Body of pancreas (tissue), 4 donors: ENCODE measurements around the gene USHBP1. TPM values are rescaled to one million over a fixed set of nuclear protein-coding genes. Genes with fewer than 3 reads are reported as not detected.
"Not testable (repeated sequence)": the region's sequence is repeated elsewhere in the genome, so short reads cannot be mapped to it uniquely, and the experiment has no call there.

Experiments
- ATAC-seq: fragments of 150-250 bp; one replicate; pipeline ENCODE4 v1.9.1; 2016
- DNase-seq, 4 donors: peaks; one replicate each; pipeline ENCODE4 v3.0.0-alpha.2; 2019
- H3K27ac ChIP-seq, 4 donors: fragments of 200-600 bp; sonication (generic); 1 replicate in 3 of 4; 2 replicates in 1 of 4; pipeline versions ENCODE4 v1.5.1 to v1.6.1; 2016 to 2019; ENCODE audit warnings: mild to moderate bottlenecking in 1 of 4, mixed read lengths in 1 of 4, moderate library complexity in 1 of 4
- H3K27me3 ChIP-seq, 2 donors: fragments of 200-600 bp; sonication (generic); one replicate each; pipeline ENCODE4 v1.6.0; 2016; ENCODE audit warnings: mild to moderate bottlenecking in 1 of 2
- H3K36me3 ChIP-seq, 2 donors: fragments of 200-600 bp; sonication (generic); replicated peaks in 1 of 2; 2 replicates each; pipeline ENCODE4 v1.5.1; 2016; ENCODE audit warnings: low read depth in 2 of 2; ENCODE audit not compliant: insufficient read depth in 1 of 2
- H3K4me1 ChIP-seq: fragments of 200-600 bp; sonication (generic); one replicate; pipeline ENCODE4 v1.6.0; 2016
- H3K4me3 ChIP-seq, 2 donors: fragments of 200-600 bp; sonication (generic); 1 replicate in 1 of 2; 2 replicates in 1 of 2; pipeline ENCODE4 v1.5.1; 2016 to 2019
- H3K9me3 ChIP-seq, 3 donors: fragments of 200-600 bp; sonication (generic); 1 replicate in 2 of 3; 2 replicates in 1 of 3; pipeline ENCODE4 v1.5.1; 2016
- POLR2A ChIP-seq, 3 donors: fragments of 450-650 bp; IDR thresholded peaks; one replicate each; pipeline ENCODE4 v1.6.1; 2016; ENCODE audit warnings: antibody characterized with exemption in 3 of 3, mild to moderate bottlenecking in 2 of 3
- WGBS, 2 donors: methylation state at CpG; one replicate each; pipeline ENCODE4 v1.1.5; 2017; 5-methylcytosine and 5-hydroxymethylcytosine counted together
- intact Hi-C: fragments of 100-400 bp; cut with DNase I; formaldehyde crosslinking; loops from one replicate; pipeline ENCODE4 v1.15.1; 2023
- total RNA-seq, 2 donors: library from RNA; depleted of rRNA; stranded (reverse); fragments of >200 nt; gene quantifications; one replicate each; pipeline ENCODE4 v1.1.0, GENCODE V29; 2016
- TF ChIP-seq, protein P1 (sequence below), 7 experiments: fragments of 450-650 bp in 4 of 7; fragments of 200-600 bp in 3 of 7; sonication (generic) in 3 of 7; IDR thresholded peaks; one replicate each; pipeline ENCODE4 v1.5.1; 2016 to 2019; ENCODE audit warnings: antibody characterized with exemption in 7 of 7

Gene USHBP1
- total RNA-seq, 2 donors from 2014 or later: 9.2 to 10.4 TPM

- Histone ChIP-seq H3K4me1 (no peaks in the 10 kb centered on the region), H3K4me3 (no peak overlapping the region), H3K27ac (no peak overlapping the region), H3K9me3 (no peaks in the 10 kb centered on the region), H3K36me3 (no peaks in the 10 kb centered on the region), H3K27me3 (no peaks in the 10 kb centered on the region)
- intact Hi-C loops: no loop called here
- 78 to 84% methylated on average over 3 to 4 of the region's 4 CpGs for WGBS, 2 donors
- TF ChIP-seq, protein P1, sequence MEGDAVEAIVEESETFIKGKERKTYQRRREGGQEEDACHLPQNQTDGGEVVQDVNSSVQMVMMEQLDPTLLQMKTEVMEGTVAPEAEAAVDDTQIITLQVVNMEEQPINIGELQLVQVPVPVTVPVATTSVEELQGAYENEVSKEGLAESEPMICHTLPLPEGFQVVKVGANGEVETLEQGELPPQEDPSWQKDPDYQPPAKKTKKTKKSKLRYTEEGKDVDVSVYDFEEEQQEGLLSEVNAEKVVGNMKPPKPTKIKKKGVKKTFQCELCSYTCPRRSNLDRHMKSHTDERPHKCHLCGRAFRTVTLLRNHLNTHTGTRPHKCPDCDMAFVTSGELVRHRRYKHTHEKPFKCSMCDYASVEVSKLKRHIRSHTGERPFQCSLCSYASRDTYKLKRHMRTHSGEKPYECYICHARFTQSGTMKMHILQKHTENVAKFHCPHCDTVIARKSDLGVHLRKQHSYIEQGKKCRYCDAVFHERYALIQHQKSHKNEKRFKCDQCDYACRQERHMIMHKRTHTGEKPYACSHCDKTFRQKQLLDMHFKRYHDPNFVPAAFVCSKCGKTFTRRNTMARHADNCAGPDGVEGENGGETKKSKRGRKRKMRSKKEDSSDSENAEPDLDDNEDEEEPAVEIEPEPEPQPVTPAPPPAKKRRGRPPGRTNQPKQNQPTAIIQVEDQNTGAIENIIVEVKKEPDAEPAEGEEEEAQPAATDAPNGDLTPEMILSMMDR (IDR thresholded peaks at IDR 0.05): no peak
- no peak for TF ChIP-seq POLR2A (IDR thresholded peaks at IDR 0.05)
- DNase-seq: no peak
- no peak for ATAC-seq
Measured at GRCh38 chr19:17296273-17296672, 31.7 kb upstream of the USHBP1 start.

- H3K9me3 ChIP-seq, H3K36me3 ChIP-seq, H3K4me1 ChIP-seq, H3K27ac ChIP-seq, H3K4me3 ChIP-seq, intact Hi-C loops, H3K27me3 ChIP-seq, ATAC-seq, DNase-seq: not testable (repeated sequence)
- 96% methylated on average over 4 to 6 of the region's 6 CpGs for WGBS, 2 donors
Measured at GRCh38 chr19:17295551-17295950, 31.0 kb upstream of the USHBP1 start.

GRCh38 chr19:17294051-17294891, 29.7 kb upstream of the USHBP1 start:
- Histone ChIP-seq H3K27ac (no peak overlapping the region), H3K9me3 (no peaks in the 10 kb centered on the region), H3K4me1 (no peaks in the 10 kb centered on the region), H3K4me3 (no peak overlapping the region), H3K36me3 (no peaks in the 10 kb centered on the region), H3K27me3 (no peaks in the 10 kb centered on the region)
- intact Hi-C loops: no loop called here
- no peak for TF ChIP-seq POLR2A (IDR thresholded peaks at IDR 0.05)
- TF ChIP-seq, protein P1 (IDR thresholded peaks at IDR 0.05): no peak
- ATAC-seq (no peak), DNase-seq (peak in 1 of 4 donors; percentile 37)
- WGBS, 2 donors: 80 to 96% methylated on average over 19 to 47 of the region's 48 CpGs

- no peaks in the 10 kb centered on the region for H3K4me1 ChIP-seq
- DNase-seq: no peak
- no peaks in the 10 kb centered on the region for H3K27me3 ChIP-seq
- H3K36me3 ChIP-seq: no peaks in the 10 kb centered on the region
- intact Hi-C loops: no loop called here
- ATAC-seq: no peak
- H3K27ac ChIP-seq: no peak overlapping the region
- no peak overlapping the region for H3K4me3 ChIP-seq
- TF ChIP-seq, protein P1 (IDR thresholded peaks at IDR 0.05): no peak
- no peak for TF ChIP-seq POLR2A (IDR thresholded peaks at IDR 0.05)
- 88 to 97% methylated on average over 14 of the region's 14 CpGs for WGBS, 2 donors
- no peaks in the 10 kb centered on the region for H3K9me3 ChIP-seq
Measured at GRCh38 chr19:17293605-17294004, 29.1 kb upstream of the USHBP1 start.

GRCh38 chr19:17292301-17293074, 27.9 kb upstream of the USHBP1 start:
- peak in 1 of 3 donors; percentile 23 for TF ChIP-seq POLR2A (IDR thresholded peaks at IDR 0.05)
- TF ChIP-seq, protein P1 (IDR thresholded peaks at IDR 0.05): peak; percentile 12 to 61 (median 38)
- H3K27ac ChIP-seq: peak overlapping the region in 2 of 4 donors; percentile 59 to 61
- no peaks in the 10 kb centered on the region for H3K4me1 ChIP-seq
- no peaks in the 10 kb centered on the region for H3K27me3 ChIP-seq
- DNase-seq (peak in 3 of 4 donors; percentile 51 to 63 (median 57)), ATAC-seq (peak; percentile 66)
- H3K9me3 ChIP-seq: no peaks in the 10 kb centered on the region
- intact Hi-C loops: no loop called here
- H3K4me3 ChIP-seq: peak overlapping the region in 1 of 2 donors; percentile 17
- H3K36me3 ChIP-seq: no peaks in the 10 kb centered on the region
- WGBS, 2 donors: 21 to 87% methylated on average over 8 to 29 of the region's 46 CpGs
